ENCODE results near the gene PIPOX. TPM values are rescaled to one million over a fixed set of nuclear protein-coding genes. Genes with fewer than 3 reads are reported as not detected.

PIPOX gene
- total and polyA plus RNA-seq, 2 donors from 2014 or later = 2.8 to 78.0 TPM

DNA sequence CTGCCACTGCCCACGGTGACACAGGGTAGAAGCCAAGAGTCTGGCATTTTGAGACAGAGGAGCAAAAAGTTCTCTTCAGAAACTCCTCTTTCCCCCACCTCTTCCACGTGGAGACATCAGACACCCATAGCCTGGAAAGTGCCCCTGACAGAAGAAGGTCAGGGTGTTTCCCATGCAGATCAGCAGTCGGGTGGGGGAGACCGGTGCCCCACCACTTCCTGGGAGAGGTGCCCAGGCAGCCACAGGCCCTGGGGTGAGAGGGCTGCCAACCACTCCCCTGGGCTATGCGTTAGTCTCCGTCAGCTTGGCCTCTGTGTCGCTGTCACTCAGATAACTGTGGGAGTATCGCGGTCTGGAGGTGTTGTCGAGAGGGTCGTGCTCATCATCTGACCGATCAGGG, 31.5 kb downstream of the PIPOX start:
- no peak overlapping the region for H3K4me3 ChIP-seq (ENCODE audit: low read length in 3 of 3)
- TF ChIP-seq, protein P1, sequence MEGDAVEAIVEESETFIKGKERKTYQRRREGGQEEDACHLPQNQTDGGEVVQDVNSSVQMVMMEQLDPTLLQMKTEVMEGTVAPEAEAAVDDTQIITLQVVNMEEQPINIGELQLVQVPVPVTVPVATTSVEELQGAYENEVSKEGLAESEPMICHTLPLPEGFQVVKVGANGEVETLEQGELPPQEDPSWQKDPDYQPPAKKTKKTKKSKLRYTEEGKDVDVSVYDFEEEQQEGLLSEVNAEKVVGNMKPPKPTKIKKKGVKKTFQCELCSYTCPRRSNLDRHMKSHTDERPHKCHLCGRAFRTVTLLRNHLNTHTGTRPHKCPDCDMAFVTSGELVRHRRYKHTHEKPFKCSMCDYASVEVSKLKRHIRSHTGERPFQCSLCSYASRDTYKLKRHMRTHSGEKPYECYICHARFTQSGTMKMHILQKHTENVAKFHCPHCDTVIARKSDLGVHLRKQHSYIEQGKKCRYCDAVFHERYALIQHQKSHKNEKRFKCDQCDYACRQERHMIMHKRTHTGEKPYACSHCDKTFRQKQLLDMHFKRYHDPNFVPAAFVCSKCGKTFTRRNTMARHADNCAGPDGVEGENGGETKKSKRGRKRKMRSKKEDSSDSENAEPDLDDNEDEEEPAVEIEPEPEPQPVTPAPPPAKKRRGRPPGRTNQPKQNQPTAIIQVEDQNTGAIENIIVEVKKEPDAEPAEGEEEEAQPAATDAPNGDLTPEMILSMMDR (IDR thresholded peaks at IDR 0.05; ENCODE audit: borderline replicate concordance, extremely low read depth, insufficient read depth) = no peak
- DNase-seq (no peak), FAIRE-seq (no peak)
- intact Hi-C loops (cut with DNase I) = no loop called here
- H3K9me3 ChIP-seq (ENCODE audit: control insufficient read depth in 2 of 3, insufficient read depth in 1 of 3, low read length in 3 of 3) = no peaks in the 10 kb centered on the region
- peaks cover 0 to 10% (median 3%) of the 10 kb centered on the region in 3 donors for H3K36me3 ChIP-seq (ENCODE audit: control insufficient read depth in 2 of 3, insufficient read depth in 3 of 3, low read length in 3 of 3)
- H3K27me3 ChIP-seq (ENCODE audit: control insufficient read depth, insufficient read depth, low read length) = no peaks in the 10 kb centered on the region
- no peak overlapping the region for H3K27ac ChIP-seq (ENCODE audit: low read depth in 2 of 2, low read length in 2 of 2)
- H3K9ac ChIP-seq (ENCODE audit: low read length in 3 of 3) = no peak overlapping the region
- H3K4me1 ChIP-seq (ENCODE audit: control insufficient read depth in 2 of 3, insufficient read depth in 2 of 3, low read depth in 1 of 3, low read length in 3 of 3) = peaks cover 0 to 16% (median 12%) of the 10 kb centered on the region in 3 donors

DNA sequence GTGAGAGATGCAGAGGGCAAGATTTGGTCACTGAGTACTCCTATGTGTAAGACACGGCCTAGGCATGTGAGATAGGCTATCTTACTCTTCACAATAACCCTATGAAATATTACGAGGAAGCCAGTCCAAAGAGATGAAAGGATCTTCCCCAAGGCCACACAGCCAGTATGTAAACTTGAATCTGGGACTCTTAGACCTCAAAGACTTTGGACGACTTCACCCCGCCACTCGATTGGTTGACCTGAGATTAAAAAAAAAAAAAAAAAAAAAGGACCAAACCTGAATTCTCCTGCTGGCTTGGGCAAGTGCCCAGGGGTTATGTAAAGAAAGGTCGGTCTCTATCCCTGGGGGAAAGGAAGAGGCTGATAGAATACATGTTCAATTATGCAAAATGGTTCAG, 33.1 kb downstream of the PIPOX start:
- FAIRE-seq (no peak), DNase-seq (no peak)
- H3K4me3 ChIP-seq (ENCODE audit: low read length in 3 of 3) = no peak overlapping the region
- H3K9ac ChIP-seq (ENCODE audit: low read length in 3 of 3) = peak overlapping the region in 1 of 3 donors; percentile 44
- H3K36me3 ChIP-seq (ENCODE audit: control insufficient read depth in 2 of 3, insufficient read depth in 3 of 3, low read length in 3 of 3) = peaks cover 0 to 11% (median 4%) of the 10 kb centered on the region in 3 donors
- peaks cover 0 to 17% (median 12%) of the 10 kb centered on the region in 3 donors for H3K4me1 ChIP-seq (ENCODE audit: control insufficient read depth in 2 of 3, insufficient read depth in 2 of 3, low read depth in 1 of 3, low read length in 3 of 3)
- TF ChIP-seq, protein P1 (IDR thresholded peaks at IDR 0.05; ENCODE audit: borderline replicate concordance, extremely low read depth, insufficient read depth) = no peak
- peak overlapping the region in 1 of 2 donors; percentile 52 for H3K27ac ChIP-seq (ENCODE audit: low read depth in 2 of 2, low read length in 2 of 2)
- H3K9me3 ChIP-seq (ENCODE audit: control insufficient read depth in 2 of 3, insufficient read depth in 1 of 3, low read length in 3 of 3) = no peaks in the 10 kb centered on the region
- H3K27me3 ChIP-seq (ENCODE audit: control insufficient read depth, insufficient read depth, low read length) = no peaks in the 10 kb centered on the region
- intact Hi-C loops (cut with DNase I) = no loop called here

DNA sequence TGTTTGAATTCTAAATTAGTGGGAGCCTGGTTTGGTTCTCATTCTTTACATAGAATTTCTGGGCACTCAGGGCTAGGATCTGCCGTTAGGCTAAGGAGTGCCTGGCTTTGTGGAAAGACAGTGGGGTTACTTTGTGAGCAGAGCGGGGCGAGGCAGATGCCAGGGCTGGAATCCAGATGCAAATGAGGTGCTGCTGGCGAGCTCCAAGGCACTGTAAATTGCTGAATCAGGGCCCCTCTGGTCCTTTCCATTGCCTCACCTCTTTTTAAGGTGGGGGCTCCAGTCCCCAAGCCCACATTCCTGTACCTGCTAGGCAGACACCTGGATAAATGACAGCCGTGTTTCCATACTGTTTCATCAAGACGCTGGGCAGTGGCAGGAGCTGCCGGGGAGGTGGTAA, 33.8 kb downstream of the PIPOX start:
- peak overlapping the region in 1 of 2 donors; percentile 20 for H3K27ac ChIP-seq (ENCODE audit: low read depth in 2 of 2, low read length in 2 of 2)
- DNase-seq (no peak), FAIRE-seq (no peak)
- TF ChIP-seq, protein P1 (IDR thresholded peaks at IDR 0.05; ENCODE audit: borderline replicate concordance, extremely low read depth, insufficient read depth) = no peak
- intact Hi-C loops (cut with DNase I) = no loop called here
- peaks cover 0 to 18% (median 4%) of the 10 kb centered on the region in 3 donors for H3K36me3 ChIP-seq (ENCODE audit: control insufficient read depth in 2 of 3, insufficient read depth in 3 of 3, low read length in 3 of 3)
- peaks cover 0 to 17% (median 12%) of the 10 kb centered on the region in 3 donors for H3K4me1 ChIP-seq (ENCODE audit: control insufficient read depth in 2 of 3, insufficient read depth in 2 of 3, low read depth in 1 of 3, low read length in 3 of 3)
- H3K9ac ChIP-seq (ENCODE audit: low read length in 3 of 3) = peak overlapping the region in 1 of 3 donors; percentile 15
- H3K9me3 ChIP-seq (ENCODE audit: control insufficient read depth in 2 of 3, insufficient read depth in 1 of 3, low read length in 3 of 3) = no peaks in the 10 kb centered on the region
- H3K27me3 ChIP-seq (ENCODE audit: control insufficient read depth, insufficient read depth, low read length) = no peaks in the 10 kb centered on the region
- no peak overlapping the region for H3K4me3 ChIP-seq (ENCODE audit: low read length in 3 of 3)

- FAIRE-seq = no peak
- TF ChIP-seq, protein P1 (IDR thresholded peaks at IDR 0.05; ENCODE audit: borderline replicate concordance, extremely low read depth, insufficient read depth) = no peak
- peak overlapping the region in 1 of 3 donors; percentile 15 for H3K9ac ChIP-seq (ENCODE audit: low read length in 3 of 3)
- intact Hi-C loops (cut with DNase I) = no loop called here
- no peaks in the 10 kb centered on the region for H3K9me3 ChIP-seq (ENCODE audit: control insufficient read depth in 2 of 3, insufficient read depth in 1 of 3, low read length in 3 of 3)
- no peak overlapping the region for H3K27ac ChIP-seq (ENCODE audit: low read depth in 2 of 2, low read length in 2 of 2)
- peaks cover 0 to 17% (median 12%) of the 10 kb centered on the region in 3 donors for H3K4me1 ChIP-seq (ENCODE audit: control insufficient read depth in 2 of 3, insufficient read depth in 2 of 3, low read depth in 1 of 3, low read length in 3 of 3)
- no peak overlapping the region for H3K4me3 ChIP-seq (ENCODE audit: low read length in 3 of 3)
- H3K27me3 ChIP-seq (ENCODE audit: control insufficient read depth, insufficient read depth, low read length) = no peaks in the 10 kb centered on the region
- H3K36me3 ChIP-seq (ENCODE audit: control insufficient read depth in 2 of 3, insufficient read depth in 3 of 3, low read length in 3 of 3) = peaks cover 2 to 22% (median 8%) of the 10 kb centered on the region in 3 donors
- no peak for DNase-seq
Measured at GRCh38 chr17:29077320-29077719, 34.4 kb downstream of the PIPOX start.

Data from kidney (tissue), 14 donors.